Measurements from ENCODE around the gene PHF5A.
"Not testable (repeated sequence)": the region's sequence is repeated elsewhere in the genome, so short reads cannot be mapped to it uniquely, and the experiment has no call there.

The PHF5A gene

DNA sequence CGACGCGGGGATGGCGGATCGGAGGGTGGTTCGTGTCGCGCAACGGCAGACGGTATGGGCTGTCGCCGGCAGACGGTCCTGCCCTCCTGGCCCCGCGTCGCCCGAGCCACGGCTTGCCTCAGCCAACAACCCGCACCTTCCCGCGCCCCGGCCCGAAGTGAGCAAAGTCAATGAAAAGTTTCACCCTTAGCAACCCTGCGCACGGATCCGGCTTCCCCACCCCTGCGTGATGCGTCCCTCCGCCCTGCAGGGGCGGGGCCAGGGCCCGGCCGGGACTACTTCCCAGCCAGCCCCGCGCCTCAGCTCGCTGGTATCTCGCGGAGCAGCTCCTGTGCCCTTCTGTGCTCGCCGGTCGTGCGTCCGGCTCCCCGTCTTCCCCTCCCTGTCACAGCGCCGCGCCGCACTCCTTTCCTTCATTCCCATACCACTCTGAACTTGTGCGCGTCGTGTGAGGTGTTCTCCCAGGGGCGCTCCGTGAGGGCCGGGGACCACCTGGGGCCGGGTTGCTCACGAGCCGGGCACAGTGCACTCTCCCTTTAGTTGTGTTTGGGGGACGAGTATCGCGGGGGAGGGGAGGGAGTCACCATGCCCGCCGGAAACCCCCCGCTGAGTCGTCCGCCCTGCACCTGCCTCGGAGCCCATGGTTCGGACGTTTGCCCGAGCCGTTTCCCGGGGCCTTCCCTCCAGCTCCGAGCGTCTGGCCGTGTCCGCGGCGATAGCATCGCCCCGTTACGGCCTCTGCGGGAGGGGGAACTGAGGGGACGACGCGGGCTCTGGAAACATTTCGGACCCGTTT is 21.7 kb downstream of the PHF5A start, which contains the start of gene TOB2:
Gene TOB2 (minus strand): TSS at position 163 of the 796 bp plus-strand sequence. CDS start 9,456 bp downstream, outside the sequence.
- DNase-seq (ENCODE audit: low spot score), result peak; percentile 95

DNA sequence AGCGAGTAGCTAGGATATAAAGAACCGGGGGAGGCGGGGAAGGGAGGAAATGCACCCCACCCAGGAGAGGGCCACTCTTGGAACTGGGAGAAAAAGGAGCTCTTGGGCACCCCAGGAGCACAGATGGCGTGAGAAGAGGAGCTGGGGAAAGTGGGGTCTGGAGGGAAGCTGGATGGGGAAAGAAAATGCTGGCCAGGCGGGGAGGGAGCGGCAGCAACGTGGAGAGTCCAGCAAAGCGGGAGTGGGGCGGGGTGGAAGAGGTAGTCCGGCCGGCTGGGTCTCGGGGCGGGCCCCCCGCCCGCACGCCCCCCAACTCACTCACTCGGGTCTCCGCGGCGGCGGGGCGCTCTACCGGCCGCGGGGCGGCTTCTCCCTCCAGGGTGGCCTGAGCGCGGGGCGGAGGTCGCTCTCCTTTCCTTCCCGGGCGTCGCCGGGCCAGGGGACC is 22.4 kb downstream of the PHF5A start:
- DNase-seq (ENCODE audit: low spot score), result no peak

DNA sequence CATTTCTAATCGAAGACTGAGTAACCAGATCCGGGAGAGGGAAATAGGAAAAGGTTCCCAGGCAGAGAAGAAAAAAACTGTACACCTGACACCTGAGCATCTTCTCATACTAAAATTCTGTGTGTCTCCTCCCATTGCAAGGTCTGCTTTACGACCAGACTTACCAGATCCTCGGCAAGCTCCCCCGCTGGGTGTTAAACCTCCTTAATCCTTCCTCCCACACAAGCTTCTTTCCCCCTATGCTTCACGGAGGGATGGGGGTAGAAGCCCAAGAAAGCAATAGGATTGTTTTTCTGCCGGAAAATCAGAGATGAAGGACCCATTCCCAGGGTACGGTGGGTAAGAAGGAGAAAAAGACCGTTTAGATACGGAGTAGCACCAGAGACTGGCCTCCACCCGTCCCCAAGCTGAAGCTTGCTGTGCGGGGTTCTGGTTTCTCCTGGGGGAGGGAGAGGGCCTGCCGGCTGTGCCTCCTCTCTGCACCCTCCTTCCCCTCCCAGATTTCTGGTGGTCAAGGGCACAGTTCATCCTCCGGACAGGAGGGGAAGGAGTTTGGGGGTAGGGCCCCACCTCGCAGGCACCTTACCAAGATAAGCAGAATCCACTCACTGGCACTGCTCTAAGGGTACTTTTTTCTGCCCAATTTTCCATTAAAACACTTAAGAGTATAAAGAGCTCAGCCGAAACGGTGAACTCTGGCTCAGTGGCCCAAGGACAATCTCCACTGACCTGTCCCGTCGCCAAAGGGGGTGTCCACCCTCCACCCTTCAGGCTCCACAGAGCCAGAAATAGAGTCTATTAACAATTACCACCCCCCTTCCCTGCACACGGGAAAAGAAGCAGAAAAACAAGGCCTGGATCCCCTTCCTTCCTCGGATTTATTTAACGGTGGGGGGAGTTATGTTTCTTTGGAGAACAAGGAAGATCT is 23.1 kb downstream of the PHF5A start:
- DNase-seq (ENCODE audit: low spot score), result peak; percentile 68

DNA sequence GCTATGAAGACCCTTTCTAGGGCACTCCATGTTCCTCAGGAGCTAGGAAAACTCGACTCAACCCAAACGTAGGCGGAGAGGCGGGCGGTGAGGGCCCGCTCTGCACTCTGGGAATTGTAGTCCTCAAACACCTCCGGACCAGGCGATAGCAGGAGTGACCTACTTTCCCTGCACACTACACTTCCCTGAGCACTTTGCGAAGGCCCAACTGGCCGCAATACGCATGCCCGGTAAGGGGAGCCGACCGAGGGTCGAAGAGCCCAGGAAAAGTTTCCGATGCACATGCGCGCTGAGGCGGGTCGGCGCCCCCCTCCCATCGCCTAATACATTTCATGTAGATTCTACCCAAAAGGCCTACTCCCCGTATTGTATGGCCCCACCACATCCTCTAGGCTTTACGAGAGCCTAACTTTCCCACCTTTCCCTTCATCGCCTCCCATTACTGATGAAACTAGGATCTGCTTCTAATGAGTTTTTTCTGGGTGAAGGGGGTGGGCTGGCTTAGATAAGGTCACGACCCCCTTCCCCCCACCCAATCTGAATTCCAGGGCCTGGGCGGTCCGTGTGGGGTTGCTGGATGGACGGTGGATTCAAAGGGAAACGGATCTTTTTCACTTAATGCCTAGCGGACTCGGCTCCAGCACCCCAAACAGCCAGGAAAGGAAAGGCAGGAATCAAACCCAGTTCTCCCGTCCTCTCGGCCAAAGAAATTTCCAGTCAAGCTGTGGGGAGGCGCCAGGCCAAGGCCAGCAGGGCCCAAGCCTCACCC is 23.9 kb downstream of the PHF5A start:
- DNase-seq (ENCODE audit: low spot score), result peak; percentile 96

DNA sequence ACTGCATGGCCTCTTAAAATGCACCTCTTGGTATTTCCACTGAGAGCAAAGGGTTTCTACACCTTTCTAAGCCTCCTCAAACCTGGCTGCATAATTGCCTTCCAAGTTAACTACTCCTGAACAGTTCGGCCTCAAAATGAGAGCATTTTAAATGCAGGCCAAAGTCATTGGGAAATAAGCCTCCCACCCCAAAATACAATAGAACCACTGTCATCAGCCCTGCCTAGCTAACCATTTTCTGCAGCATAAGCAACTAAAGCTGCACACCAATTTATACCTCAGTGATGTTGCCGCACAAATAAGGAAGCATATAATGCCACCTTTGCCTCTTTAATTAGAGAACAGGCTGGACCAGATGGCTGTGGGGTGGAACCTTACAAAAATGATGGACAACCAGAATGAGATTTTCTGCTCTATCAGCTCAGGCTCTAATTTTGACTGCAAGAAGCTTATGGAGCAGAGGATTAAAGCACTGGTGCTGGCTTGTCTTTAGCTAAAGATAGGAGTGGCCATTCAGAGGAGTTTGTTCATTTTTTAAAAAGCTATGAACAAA is 26.2 kb downstream of the PHF5A start:
- DNase-seq (ENCODE audit: low spot score), result no peak

DNA sequence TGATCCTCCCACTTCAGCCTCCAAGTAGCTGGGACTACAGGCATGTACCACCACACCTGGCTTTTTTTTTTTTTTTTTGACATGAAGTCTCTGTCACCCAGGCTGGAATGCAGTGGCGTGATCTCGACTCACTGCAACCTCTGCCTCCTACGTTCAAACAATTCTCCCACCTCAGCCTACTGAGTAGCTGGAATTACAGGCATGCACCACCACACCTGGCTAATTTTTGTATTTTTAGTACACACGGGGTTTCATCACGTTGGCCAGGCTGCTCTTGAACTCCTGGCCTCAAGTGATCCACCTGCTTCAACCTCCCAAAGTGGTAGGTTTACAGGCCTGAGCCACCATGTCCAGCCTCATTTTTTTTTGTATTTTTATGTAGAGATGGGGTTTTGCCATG is 28.0 kb downstream of the PHF5A start:
- DNase-seq (ENCODE audit: low spot score), result not testable (repeated sequence)

DNA sequence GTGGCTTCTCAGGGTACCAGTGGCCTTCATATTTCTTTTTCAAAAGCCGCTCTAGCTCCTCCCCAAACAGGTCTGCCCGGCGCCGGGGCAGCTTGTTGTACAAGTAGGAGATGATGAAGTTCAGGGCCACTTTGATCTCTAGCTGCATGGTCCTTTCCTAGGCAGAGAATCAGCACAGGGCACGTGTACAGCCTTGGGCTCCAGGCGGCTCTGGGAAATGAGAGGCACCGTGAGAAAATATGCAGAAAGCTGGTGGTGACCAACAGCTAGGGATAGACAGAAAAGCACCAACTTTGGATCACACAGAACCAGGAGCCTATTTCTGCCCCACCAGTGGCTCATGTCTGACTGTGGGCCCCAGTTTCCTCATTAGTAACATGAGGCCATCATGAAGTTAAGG is 31.3 kb downstream of the PHF5A start:
- DNase-seq (ENCODE audit: low spot score), result no peak

DNA sequence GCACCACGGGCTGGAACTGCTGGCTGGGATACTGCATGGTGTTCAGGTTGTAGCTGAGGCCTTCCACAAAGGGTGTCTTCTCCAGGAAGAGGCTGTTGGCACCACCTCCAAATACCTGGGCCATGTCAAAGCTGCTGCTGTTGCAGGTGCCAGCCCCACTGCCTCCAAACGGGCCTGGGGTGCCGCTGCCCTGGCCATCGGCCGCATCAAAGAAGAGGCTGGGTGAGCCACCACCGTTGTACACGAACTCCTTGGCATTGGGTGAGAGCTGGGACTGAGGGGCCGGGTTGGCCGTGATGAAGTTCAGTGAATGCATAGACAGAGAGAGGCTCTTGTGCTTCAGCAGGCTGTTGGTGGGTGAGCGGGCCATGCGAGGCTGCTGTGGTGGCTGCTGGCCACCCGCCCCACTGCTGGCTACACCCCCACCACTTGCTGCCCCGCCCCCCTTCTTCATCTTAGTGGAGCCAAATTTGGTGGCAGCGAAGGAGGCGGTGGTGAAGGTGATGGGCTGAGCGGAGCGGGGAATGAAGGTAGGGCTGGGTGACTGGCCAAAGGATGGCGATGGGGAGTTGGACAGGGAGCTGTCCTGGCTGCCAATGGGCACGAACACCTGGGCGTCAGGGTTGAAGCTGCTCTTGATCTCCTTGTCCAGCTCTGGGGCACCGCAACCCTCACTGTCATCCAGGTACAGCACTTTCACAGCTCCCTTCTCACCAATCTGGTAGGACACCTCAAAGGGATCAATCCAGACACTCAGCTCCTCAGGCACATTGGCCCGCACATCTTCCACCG is 32.0 kb downstream of the PHF5A start:
- DNase-seq (ENCODE audit: low spot score), result no peak

DNA sequence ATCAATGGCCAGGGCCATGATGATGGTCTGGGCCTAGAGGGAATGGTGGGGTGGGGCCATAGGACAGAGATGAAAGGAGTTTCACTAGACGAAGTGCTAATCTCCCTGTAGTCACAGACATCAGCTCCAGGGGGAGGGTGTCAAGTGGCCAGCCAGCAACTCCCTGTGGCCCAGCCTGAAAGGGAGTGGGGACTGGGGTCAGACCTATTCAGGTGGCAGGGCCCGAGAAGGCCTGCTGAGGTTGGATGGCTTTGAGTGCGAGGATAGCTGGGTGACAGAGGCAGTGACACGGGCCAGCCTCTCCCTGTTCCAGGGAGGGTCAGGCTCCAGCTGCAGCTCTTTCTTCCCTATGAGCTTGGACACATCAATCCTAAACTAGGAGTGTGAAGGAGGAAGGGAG is 32.9 kb downstream of the PHF5A start:
- DNase-seq (ENCODE audit: low spot score), result no peak

DNA sequence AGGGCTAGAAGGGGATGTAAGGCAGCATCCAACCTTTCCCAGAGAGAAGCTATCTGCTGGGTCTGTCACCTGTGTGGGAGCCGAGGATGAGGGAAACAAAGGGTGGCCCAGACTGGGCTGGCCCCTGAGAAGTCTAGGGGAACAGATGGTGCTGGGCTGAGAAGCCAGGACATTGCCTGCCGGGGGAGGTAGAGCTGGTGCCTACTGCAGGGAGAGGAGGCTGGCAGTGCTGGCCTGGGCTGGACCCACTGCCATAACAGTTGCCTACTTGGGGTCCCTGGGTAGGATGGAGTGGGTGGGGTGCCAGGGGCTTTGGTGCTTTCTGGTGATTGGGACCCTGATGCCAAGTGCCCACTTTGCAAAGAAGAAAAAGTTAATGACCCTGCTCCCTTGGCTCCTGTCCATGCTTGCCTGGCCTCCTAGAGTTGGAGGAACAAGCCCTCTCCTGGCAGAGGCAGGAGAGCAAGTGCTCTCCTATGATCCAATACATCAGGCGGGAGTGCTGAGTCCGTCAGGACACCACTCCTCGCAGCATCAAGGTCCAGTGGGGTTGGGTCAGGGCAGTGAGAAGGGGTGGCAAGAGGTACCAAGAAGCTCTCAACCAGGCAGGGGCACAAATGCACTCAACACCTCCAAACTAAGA is 34.0 kb downstream of the PHF5A start:
- DNase-seq (ENCODE audit: low spot score), result not testable (repeated sequence)

DNA sequence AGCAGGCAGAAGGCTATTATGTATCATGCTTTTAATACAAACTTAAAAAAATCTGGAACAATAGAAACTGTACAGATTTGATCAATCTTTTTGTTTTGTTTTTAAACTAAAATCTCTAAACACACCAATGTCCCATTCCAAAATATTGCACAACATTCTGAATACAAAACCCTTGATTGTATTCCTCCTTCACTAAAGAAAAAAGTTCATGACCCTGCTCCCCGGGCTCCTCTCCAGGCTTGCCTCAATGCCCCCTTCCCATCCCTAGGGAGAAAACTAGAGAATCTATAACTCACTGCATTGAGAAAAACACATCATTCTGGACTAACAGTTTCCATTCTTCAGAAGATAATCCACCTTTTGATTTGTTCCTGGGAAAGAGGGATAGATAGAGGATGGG is 35.0 kb downstream of the PHF5A start:
- not testable (repeated sequence) for DNase-seq (ENCODE audit: low spot score)

DNA sequence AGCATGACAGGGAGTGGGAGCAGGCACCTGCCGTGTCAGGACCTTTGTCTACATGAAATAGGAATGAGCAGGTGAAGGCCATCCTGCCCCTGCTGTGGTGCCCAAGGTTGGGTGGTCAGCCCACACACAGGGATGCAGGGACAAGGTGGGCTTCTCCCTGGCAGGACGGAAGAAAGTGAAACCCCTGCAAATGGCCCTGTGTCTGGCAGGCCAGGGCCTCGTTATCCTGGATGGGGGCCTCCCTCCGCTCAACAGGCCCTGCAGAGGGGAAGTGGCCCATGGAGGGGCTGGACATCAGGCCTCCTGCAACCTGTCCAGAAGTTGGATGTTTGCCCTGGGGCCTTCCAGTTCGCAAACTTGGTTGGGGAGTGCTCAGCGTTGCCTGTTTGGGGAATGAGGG is 36.8 kb downstream of the PHF5A start:
- no peak for DNase-seq (ENCODE audit: low spot score)

DNA sequence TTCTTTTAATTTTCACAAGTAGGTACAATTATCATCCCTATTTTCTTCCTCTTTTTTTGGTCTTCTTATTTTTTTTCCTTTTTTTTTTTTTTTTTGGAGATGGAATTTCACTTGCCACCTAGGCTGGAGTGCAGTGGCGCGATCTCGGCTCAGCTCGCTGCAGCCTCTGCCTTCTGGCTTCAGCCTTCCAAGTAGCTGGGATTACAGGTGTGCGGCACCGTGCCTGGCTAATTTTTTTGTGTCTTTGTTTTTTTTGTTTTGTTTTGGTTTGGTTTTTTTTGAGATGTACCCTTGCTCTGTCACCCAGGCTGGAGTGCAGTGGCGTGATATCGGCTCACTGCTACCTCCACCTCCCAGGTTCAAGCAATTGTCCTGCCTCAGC is 38.5 kb downstream of the PHF5A start:
- DNase-seq (ENCODE audit: low spot score), result no peak

DNA sequence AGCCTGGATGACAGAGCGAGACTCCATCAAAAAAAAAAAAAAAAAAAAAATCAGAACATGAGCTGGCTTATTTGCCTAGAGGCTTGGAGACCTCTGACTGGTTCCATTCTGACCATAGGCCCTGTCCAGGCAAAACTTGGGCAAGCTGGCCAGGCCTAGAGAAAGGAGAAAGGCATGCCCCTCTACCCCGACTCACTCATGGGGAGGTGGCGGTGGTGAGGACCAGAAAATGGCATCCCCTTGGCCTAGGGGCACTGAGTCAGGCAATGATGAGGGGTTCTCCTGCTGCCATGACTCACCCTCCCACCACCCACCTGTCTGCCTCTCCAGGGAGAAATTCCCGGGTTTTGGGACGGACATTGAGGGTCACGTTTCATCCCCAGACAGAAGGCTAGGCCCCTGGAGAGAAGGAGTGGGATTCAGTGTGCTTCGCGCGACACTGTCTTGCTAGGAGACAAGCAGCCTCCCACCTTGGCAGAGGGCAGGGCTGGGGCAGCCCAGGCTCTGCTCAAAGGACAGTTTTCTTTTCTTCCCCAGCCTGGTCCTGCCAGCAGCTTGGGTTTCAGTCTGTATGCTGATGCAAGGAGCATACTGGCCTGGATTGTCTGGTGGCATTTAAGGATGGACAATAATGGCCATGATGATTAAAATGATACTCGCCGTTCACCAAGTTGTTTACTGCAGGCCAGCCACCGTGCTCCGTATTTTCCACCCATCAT is 39.1 kb downstream of the PHF5A start:
- no peak for DNase-seq (ENCODE audit: low spot score)

DNA sequence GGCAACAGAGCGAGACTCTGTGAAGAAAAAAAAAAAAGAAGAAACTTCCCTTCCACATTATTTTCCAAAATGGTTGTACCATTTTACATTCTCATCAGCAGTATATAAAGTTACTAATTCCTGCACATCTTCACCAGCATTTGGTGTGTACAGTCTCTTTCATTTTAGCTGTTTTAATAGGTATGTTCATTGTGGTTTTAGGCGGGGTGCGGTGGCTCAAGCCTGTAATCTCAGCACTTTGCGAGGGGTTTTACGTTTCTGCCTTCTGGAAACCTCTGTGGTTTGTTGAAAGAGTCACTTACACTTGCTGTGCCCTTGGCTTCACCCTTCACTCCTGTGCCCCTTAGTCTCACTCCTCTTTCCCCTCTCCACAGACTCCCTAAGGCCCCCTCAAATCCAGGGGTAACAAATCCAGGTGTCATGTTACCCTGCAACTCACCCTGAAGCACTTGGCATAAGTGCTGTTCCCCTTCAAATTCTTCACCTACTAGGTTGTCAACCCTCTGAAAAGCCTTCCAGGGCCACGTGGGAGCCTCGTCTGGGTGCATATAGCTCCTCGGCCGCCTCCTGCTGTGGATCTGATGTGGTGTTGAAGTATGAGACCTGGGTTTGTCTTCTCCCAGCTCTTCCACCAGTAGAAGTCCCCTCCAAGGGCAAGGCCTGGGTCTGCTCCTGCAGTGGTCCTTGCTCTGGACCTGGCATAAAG is 42.7 kb downstream of the PHF5A start:
- no peak for DNase-seq (ENCODE audit: low spot score)

DNA sequence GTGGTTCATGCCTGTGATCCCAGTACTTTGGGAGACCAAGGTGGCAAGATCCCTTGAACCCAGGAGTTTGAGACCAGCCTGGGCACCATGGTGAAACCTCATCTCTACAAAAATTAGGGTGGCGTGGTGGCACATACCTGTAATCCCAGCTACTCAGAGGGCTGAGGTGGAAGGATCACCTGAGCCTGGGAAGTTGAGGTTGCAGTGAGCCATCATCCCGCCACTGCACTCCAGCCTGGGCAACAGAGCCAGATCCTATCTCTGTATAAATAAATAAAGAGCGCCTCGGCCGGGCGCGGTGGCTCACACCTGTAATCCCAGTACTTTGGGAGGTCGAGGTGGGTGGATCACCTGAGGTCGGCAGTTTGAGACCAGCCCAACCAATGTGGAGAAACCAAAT is 49.8 kb downstream of the PHF5A start:
- no peak for DNase-seq (ENCODE audit: low spot score)

DNA sequence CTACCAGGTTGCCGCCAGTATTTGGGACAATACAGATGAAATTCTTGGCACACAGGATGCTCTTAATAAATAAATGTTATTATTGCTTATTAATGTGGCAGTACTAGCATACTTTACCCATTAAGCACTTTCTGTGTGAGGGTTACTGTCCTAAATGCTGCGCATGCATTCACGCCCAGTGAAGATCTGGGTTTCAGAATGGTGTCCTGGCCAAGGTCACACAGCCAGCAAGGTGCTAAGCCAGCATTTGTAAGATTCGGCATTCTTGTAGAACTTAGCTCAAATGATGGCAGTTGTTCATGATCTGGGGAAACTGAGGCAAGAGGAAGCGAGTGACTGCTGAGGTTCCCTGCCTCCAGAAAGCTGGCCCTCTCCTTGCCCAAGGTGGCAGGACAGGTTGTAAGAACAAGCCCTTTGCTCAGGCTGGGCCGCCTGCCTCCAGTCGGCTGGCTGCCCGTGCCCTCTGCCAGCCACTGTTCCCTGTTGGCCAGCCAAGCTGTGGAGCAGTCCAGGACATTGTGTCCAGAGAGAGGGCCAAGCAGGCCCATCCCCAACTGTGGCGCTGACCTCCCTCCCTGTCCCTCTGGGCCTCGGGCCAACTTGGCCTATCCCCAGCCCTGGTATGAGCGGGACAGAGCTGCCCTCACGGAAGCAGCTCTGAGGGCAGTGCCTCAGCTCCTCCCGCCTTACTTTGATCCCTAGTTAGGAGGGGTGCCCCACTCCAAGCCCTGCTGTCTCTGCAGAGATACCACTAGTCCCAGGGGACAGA is 50.7 kb downstream of the PHF5A start:
- no peak for DNase-seq (ENCODE audit: low spot score)

DNA sequence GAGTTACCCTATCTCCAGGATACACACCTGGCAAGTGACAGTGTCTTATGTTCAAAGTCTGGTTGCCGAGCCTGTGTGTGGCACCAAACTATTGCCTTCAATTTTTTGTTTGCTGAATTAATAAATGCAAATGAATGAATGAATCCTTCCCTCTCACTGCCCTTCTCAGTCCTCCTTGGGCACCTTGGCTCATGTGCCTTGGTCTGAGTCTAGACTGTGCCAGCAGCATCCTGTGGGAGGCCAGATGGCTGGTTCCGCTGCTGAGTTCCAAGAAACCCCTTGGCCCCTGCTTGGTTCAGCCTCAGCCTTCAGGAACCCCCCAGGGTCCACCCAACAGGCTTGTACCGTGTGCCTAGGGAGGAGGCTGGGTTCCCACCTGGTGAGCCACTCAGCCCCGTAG is 52.9 kb downstream of the PHF5A start:
- no peak for DNase-seq (ENCODE audit: low spot score)
